Epidermal melanocyte (primary cell): ENCODE results near the gene PHF14.

ENCODE experiments used
- DNase-seq: peaks from one replicate; pipeline ENCODE4 v3.0.0; 2011; ENCODE audit warnings: low spot score; ENCODE audit not compliant: insufficient read length

Gene PHF14

GRCh38 chr7:11203224-11203623 lies 229.6 kb downstream of the PHF14 start:
- no peak for DNase-seq

DNA sequence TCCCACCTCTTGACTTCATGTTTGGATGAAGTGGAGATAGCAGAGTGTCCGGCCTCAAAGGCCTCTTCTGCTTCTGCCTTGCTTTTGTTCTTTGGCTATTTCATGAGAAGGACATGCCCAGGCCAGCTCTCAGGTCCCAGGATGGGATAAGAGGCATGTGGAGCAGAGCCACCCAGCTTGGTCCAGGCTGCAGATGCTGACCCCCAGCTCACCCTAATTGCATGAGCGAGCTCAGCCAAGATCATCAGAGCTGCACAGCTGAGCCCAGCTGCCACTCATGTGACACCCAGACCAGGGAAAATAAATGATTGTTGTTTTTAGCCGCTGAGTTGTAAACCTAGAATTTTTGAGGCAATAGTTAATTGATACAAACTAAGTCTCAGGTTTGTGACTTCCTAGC lies 230.0 kb downstream of the PHF14 start:
- DNase-seq: peak; percentile 26

GRCh38 chr7:11206177-11206899 lies 232.7 kb downstream of the PHF14 start:
- no peak for DNase-seq

DNA sequence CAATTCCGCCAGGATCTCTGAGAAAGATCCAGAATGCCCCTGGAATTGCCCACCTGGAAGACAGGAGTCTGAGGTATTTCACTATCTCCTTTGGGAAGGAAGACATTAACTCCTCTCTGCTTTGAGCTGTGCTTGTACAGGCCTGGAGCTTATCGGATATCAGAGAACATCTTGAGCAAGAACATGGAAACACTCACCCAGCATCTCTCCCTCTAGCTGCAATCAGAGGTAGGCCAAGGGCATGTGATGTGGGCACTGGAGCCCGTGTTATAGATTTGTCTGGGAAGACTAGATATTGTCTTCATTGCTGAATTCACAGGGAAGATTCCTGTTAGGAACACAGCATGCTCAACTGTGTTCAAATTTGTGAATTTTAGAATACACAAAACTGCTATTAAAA lies 233.9 kb downstream of the PHF14 start:
- no peak for DNase-seq

GRCh38 chr7:11208883-11209465 lies 235.3 kb downstream of the PHF14 start:
- no peak for DNase-seq

GRCh38 chr7:11210374-11210773 lies 236.7 kb downstream of the PHF14 start:
- no peak for DNase-seq

- no peak for DNase-seq
Observed at GRCh38 chr7:11212080-11212711, 238.5 kb downstream of the PHF14 start.

GRCh38 chr7:11212816-11213215 lies 239.1 kb downstream of the PHF14 start:
- no peak for DNase-seq

DNA sequence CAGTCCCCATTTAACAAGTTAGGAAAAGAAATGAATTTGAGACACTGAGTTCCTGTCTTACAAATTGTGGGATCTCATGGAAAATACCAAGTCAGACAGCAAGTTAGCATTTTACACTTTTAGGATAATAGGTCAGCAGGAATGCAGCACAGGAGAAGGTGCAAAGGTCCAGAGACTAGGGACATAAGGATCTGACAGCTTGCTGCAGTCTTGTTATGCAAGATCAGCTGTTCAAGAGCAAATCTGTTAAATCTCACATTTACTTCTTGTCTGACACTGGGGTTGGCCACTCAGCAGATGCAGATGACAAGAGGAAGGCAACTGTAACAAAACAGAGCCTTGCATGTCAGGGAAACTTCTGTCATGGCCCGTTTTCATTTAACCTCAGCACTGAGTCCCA lies 239.6 kb downstream of the PHF14 start:
- DNase-seq: no peak

- no peak for DNase-seq
Observed at GRCh38 chr7:11216276-11216675, 242.6 kb downstream of the PHF14 start.

DNA sequence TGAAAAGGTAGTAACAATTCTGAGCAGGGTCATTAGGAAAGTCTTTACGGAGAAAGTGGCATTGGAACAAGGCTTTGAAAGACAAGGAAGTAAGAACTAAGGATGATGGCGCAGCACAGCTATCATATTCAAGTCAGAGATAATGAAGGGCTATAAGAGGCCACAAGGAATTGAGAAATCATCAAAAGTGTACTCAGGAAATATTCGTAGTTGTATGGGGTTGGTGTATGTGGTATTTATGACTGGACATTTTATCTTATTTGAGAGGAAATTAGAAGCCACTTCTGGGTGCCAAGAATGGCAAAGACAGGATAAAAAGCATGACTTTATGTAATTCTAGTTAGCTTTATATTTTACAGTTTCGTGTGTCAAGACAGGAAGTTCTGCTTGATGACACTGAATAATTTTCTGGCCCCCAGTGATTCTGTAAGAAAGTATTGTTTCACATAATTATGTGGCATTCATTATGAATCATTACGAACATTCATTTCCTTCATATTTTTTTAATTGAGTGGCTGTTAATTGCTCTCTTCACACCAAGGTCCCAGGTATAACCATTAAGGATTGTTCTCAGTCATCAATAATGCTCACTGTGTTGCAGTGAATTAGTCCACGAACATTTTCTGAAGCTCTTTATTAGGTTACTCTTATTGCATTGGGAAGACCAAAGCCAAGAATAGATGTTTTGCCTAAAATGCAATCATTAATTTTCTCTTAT lies 244.3 kb downstream of the PHF14 start:
- DNase-seq: no peak
